Measurements from ENCODE around the gene PRSS56. TPM values are rescaled to one million over a fixed set of nuclear protein-coding genes. Genes with fewer than 3 reads are reported as not detected.

Gene PRSS56
- polyA plus RNA-seq, 1 donor from 2014 or later: 0.16 TPM

GRCh38 chr2:232490221-232491138, 29.7 kb upstream of the PRSS56 start:
- H4K20me1 ChIP-seq (ENCODE audit: insufficient read depth): no peaks in the 10 kb centered on the region
- H2AFZ ChIP-seq (ENCODE audit: low read depth, low read length): no peak overlapping the region
- H3K79me2 ChIP-seq (replicated peaks; ENCODE audit: insufficient read depth, low read length): no peaks in the 10 kb centered on the region
- no peak for TF ChIP-seq SMC3 (conservative IDR thresholded peaks at IDR 0.05; ENCODE audit: poor library complexity)
- no peak for TF ChIP-seq CTCF (IDR thresholded peaks at IDR 0.05; ENCODE audit: poor library complexity, severe bottlenecking)
- no peak for TF ChIP-seq EP300 (conservative IDR thresholded peaks at IDR 0.05; ENCODE audit: poor library complexity, severe bottlenecking)
- TF ChIP-seq EZH2 (IDR thresholded peaks at IDR 0.05; ENCODE audit: borderline replicate concordance, insufficient read depth, low read length, poor library complexity, severe bottlenecking): no peak
- no peak for TF ChIP-seq POLR2AphosphoS5 (IDR thresholded peaks at IDR 0.05)
- no peak for TF ChIP-seq REST (IDR thresholded peaks at IDR 0.05; ENCODE audit: borderline replicate concordance)
- no peak for TF ChIP-seq TAF1 (IDR thresholded peaks at IDR 0.05; ENCODE audit: low read depth)
- no peak for TF ChIP-seq MXI1 (conservative IDR thresholded peaks at IDR 0.05; ENCODE audit: poor library complexity, severe bottlenecking)
- TF ChIP-seq RAD21 (conservative IDR thresholded peaks at IDR 0.05): no peak
- no peaks in the 10 kb centered on the region for H3K9me2 ChIP-seq (ENCODE audit: insufficient read depth, low read length)
- H3K36me3 ChIP-seq (ENCODE audit: insufficient read depth, low read length): no peaks in the 10 kb centered on the region
- no peak overlapping the region for H3K4me3 ChIP-seq (ENCODE audit: low read length)
- no peak overlapping the region for H3K27ac ChIP-seq (ENCODE audit: low read length)
- H3K27me3 ChIP-seq (ENCODE audit: insufficient read depth, low read depth, low read length): peaks cover 31% of the 10 kb centered on the region
- no peak overlapping the region for H3K9ac ChIP-seq (ENCODE audit: low read length)
- H3F3A ChIP-seq (ENCODE audit: insufficient read depth, low read length, poor library complexity, severe bottlenecking): no peaks in the 10 kb centered on the region
- H3K4me2 ChIP-seq (ENCODE audit: low read length): no peak overlapping the region
- H3K9me3 ChIP-seq (ENCODE audit: low read length): no peaks in the 10 kb centered on the region

- Histone ChIP-seq H3K27ac (ENCODE audit: low read length) (no peak overlapping the region), H3F3A (ENCODE audit: insufficient read depth, low read length, poor library complexity, severe bottlenecking) (no peaks in the 10 kb centered on the region), H3K9ac (ENCODE audit: low read length) (no peak overlapping the region), H3K9me2 (ENCODE audit: insufficient read depth, low read length) (no peaks in the 10 kb centered on the region), H4K20me1 (ENCODE audit: insufficient read depth) (no peaks in the 10 kb centered on the region), H3K36me3 (ENCODE audit: insufficient read depth, low read length) (no peaks in the 10 kb centered on the region), H3K4me3 (ENCODE audit: low read length) (no peak overlapping the region), H3K27me3 (ENCODE audit: insufficient read depth, low read depth, low read length) (peaks cover 23% of the 10 kb centered on the region), H3K4me2 (ENCODE audit: low read length) (no peak overlapping the region), H2AFZ (ENCODE audit: low read depth, low read length) (no peak overlapping the region), H3K79me2 (replicated peaks; ENCODE audit: insufficient read depth, low read length) (no peaks in the 10 kb centered on the region), H3K9me3 (ENCODE audit: low read length) (no peaks in the 10 kb centered on the region)
- no peak for TF ChIP-seq EP300 (conservative IDR thresholded peaks at IDR 0.05; ENCODE audit: poor library complexity, severe bottlenecking)
- TF ChIP-seq EZH2 (IDR thresholded peaks at IDR 0.05; ENCODE audit: borderline replicate concordance, insufficient read depth, low read length, poor library complexity, severe bottlenecking): no peak
- no peak for TF ChIP-seq REST (IDR thresholded peaks at IDR 0.05; ENCODE audit: borderline replicate concordance)
- no peak for TF ChIP-seq TAF1 (IDR thresholded peaks at IDR 0.05; ENCODE audit: low read depth)
- no peak for TF ChIP-seq CTCF (IDR thresholded peaks at IDR 0.05; ENCODE audit: poor library complexity, severe bottlenecking)
- TF ChIP-seq MXI1 (conservative IDR thresholded peaks at IDR 0.05; ENCODE audit: poor library complexity, severe bottlenecking): no peak
These were observed 28.9 kb upstream of the PRSS56 start for GRCh38 chr2:232491139-232491780.
